ENCODE results near the gene MIER1. TPM values are rescaled to one million over a fixed set of nuclear protein-coding genes. Genes with fewer than 3 reads are reported as not detected.
"Not testable (repeated sequence)": the region's sequence is repeated elsewhere in the genome, so short reads cannot be mapped to it uniquely, and the experiment has no call there.

MIER1 gene
- total RNA-seq, 4 donors from 2014 or later, result 39.4 to 56.5 (median 49.2) TPM

DNA sequence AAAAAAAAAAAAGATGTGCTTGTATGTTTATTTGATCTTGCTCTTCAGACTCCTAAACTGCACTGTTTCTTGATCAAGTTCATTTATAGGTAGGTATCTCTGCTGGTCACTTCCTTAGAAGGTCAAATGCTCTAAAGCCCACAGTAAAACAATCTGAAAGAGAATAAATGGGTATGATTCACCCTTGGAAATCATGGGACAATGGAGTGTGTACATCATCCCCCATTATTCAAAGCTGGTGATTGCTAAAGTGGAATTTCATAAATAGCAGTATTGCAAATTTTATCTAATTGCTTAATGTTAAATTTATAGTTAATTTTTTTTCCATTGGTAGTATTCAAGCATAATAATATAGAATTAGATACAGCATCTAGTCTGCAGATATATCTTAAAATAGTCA lies 53.4 kb downstream of the MIER1 start:
- TF ChIP-seq, protein P1, sequence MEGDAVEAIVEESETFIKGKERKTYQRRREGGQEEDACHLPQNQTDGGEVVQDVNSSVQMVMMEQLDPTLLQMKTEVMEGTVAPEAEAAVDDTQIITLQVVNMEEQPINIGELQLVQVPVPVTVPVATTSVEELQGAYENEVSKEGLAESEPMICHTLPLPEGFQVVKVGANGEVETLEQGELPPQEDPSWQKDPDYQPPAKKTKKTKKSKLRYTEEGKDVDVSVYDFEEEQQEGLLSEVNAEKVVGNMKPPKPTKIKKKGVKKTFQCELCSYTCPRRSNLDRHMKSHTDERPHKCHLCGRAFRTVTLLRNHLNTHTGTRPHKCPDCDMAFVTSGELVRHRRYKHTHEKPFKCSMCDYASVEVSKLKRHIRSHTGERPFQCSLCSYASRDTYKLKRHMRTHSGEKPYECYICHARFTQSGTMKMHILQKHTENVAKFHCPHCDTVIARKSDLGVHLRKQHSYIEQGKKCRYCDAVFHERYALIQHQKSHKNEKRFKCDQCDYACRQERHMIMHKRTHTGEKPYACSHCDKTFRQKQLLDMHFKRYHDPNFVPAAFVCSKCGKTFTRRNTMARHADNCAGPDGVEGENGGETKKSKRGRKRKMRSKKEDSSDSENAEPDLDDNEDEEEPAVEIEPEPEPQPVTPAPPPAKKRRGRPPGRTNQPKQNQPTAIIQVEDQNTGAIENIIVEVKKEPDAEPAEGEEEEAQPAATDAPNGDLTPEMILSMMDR (IDR thresholded peaks at IDR 0.05), result no peak
- TF ChIP-seq POLR2A (IDR thresholded peaks at IDR 0.05; ENCODE audit: low read depth) (no peak), POLR2AphosphoS5 (IDR thresholded peaks at IDR 0.05) (no peak), EP300 (IDR thresholded peaks at IDR 0.05) (no peak)
- Histone ChIP-seq H3K9me3 (no peaks in the 10 kb centered on the region), H3K27ac (replicated peaks in 1 of 4) (no peak overlapping the region), H3K36me3 (peaks cover 30 to 78% (median 52%) of the 10 kb centered on the region in 4 donors), H3K4me3 (no peak overlapping the region), H3K4me1 (peaks cover 8 to 18% (median 14%) of the 10 kb centered on the region in 4 donors), H3K27me3 (no peaks in the 10 kb centered on the region)
- intact Hi-C loops (cut with DNase I), result no loop called here
- no peak for DNase-seq (ENCODE audit: extremely low spot score)

DNA sequence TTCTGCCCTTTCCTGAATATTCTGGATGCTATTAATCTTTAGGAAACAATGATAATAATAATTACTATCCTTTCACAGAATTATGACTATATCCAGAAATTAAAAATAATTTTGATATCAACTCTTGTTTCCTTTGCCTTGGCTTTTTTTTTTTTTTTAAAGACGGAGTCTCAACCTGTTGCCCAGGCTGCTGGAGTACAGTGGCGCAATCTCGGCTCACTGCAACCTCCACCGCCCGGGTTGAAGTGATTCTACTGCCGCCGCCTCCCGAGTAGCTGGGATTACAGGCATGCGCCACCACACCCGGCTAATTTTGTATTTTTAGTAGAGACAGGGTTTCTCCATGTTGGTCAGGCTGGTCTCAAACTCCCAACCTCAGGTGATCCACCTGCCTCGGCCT lies 54.8 kb downstream of the MIER1 start:
- not testable (repeated sequence) for H3K27ac ChIP-seq (replicated peaks in 1 of 4); H3K9me3 ChIP-seq; DNase-seq (ENCODE audit: extremely low spot score); H3K4me3 ChIP-seq; H3K27me3 ChIP-seq
- Histone ChIP-seq H3K36me3 (peaks cover 35 to 83% (median 64%) of the 10 kb centered on the region in 4 donors), H3K4me1 (peaks cover 8 to 18% (median 14%) of the 10 kb centered on the region in 4 donors)
- 97% methylated on average over 11 of the region's 11 CpGs for WGBS
- intact Hi-C loops (cut with DNase I), result loop anchor here (10.0 kb wide), 1 partner anchor 45 kb away; no protein-coding TSS in a partner anchor

DNA sequence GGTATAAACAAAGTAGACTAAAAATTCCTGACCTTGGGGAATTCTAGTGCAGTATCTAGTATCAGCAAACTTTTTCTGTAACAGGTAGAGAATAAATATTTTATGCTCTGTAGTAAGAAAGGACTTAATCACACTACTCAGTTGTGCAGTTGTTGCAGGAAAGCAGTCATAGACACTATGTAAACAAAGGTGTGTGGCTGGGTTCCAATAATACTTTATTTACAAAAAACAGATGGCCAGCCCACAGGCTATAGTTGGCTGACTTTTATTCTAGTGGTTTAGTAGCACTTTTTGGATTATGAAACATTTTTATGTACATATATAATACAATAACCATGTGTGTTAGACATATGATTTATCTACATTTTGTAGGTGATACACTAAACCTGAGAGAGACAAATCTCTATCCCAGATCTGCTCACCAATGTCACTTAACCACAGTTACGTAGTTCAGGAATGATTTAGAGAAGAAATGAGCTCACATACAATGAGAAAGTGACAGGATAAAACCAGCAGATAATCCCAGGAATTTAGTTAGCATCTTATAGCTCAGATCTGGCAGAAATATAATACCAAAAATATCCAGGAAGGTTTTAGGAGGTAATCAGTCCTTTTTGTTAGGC lies 56.1 kb downstream of the MIER1 start:
- intact Hi-C loops (cut with DNase I), result loop anchor here (10.0 kb wide), 1 partner anchor 46 kb away; no protein-coding TSS in a partner anchor
- no peaks in the 10 kb centered on the region for H3K9me3 ChIP-seq
- 43% methylated on average over 1 of the region's 1 CpG for WGBS
- DNase-seq (ENCODE audit: extremely low spot score), result no peak
- TF ChIP-seq, protein P1 (IDR thresholded peaks at IDR 0.05), result no peak
- TF ChIP-seq EP300 (IDR thresholded peaks at IDR 0.05), result no peak
- no peak for TF ChIP-seq POLR2A (IDR thresholded peaks at IDR 0.05; ENCODE audit: low read depth)
- no peak for TF ChIP-seq POLR2AphosphoS5 (IDR thresholded peaks at IDR 0.05)
- H3K4me3 ChIP-seq, result peak overlapping the region; percentile 30 to 48 (median 42)
- H3K36me3 ChIP-seq, result peaks cover 35 to 82% (median 58%) of the 10 kb centered on the region in 4 donors
- H3K27me3 ChIP-seq, result no peaks in the 10 kb centered on the region
- peaks cover 8 to 18% (median 14%) of the 10 kb centered on the region in 4 donors for H3K4me1 ChIP-seq
- H3K27ac ChIP-seq (replicated peaks in 1 of 4), result peak overlapping the region; percentile 5 to 69 (median 60)

DNA sequence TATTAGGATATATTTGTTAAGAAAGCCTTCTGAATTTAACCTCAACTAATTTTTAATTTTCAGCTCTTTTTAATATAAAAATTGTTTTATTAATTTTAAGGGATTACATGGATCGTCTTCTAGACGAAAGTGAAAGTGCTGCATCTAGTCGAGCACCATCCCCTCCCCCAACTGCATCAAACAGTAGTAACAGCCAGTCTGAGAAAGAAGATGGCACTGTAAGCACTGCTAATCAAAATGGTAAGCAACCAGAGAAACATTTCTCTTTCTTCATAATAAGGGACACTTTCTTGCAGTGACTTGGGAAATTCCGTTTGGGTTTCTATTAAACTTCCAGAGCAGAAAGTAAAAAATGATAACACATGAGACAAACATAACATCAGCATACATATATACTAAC lies 56.9 kb downstream of the MIER1 start:
- peaks cover 8 to 18% (median 14%) of the 10 kb centered on the region in 4 donors for H3K4me1 ChIP-seq
- H3K36me3 ChIP-seq, result peaks cover 35 to 84% (median 63%) of the 10 kb centered on the region in 4 donors
- no peaks in the 10 kb centered on the region for H3K27me3 ChIP-seq
- intact Hi-C loops (cut with DNase I), result loop anchor here (10.0 kb wide), 1 partner anchor 47 kb away; no protein-coding TSS in a partner anchor
- DNase-seq (ENCODE audit: extremely low spot score), result no peak
- TF ChIP-seq, protein P1 (IDR thresholded peaks at IDR 0.05), result no peak
- peak in 1 of 2 donors; percentile 17 for TF ChIP-seq POLR2AphosphoS5 (IDR thresholded peaks at IDR 0.05)
- TF ChIP-seq EP300 (IDR thresholded peaks at IDR 0.05), result no peak
- no peak for TF ChIP-seq POLR2A (IDR thresholded peaks at IDR 0.05; ENCODE audit: low read depth)
- H3K4me3 ChIP-seq, result peak overlapping the region; percentile 30 to 48 (median 42)
- H3K9me3 ChIP-seq, result no peaks in the 10 kb centered on the region
- peak overlapping the region; percentile 5 to 69 (median 60) for H3K27ac ChIP-seq (replicated peaks in 1 of 4)
- WGBS, result 19% methylated on average over 4 of the region's 4 CpGs

DNA sequence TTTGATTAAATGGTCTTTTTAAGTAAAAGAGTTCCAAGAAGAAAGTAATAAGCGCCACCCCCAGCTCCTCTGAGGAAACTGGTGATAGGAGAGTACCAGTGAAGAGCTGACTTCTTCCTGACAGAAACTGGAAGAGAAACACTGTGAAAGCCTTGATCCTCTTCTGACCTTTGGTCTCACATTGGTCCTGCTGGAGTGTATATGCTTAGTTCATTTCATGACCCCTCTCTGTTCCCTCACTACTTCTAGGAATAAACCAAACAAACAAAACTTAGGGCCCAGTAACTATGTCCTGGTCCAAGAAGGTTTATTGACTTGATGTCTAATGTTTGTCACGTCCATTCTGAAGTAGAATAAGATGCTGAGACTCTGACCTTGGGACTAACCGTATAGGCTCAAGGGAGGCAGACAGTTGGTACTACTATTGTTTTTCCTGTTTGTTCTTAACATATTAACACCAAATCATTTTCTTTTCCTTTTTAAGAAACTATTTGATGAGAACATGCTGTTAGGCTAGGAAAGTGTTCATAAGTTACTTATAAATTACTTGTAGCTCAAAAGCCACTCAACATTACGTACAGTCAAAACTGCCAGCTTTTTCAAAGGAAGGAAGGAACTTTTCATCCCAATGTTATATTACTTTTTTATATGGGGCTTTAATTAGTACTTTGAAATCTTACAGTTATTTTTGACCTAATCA lies 57.9 kb downstream of the MIER1 start:
- 93% methylated on average over 4 of the region's 4 CpGs for WGBS
- Histone ChIP-seq H3K4me1 (peaks cover 8 to 18% (median 14%) of the 10 kb centered on the region in 4 donors), H3K4me3 (no peak overlapping the region), H3K36me3 (peaks cover 30 to 84% (median 57%) of the 10 kb centered on the region in 4 donors), H3K9me3 (no peaks in the 10 kb centered on the region), H3K27me3 (no peaks in the 10 kb centered on the region), H3K27ac (replicated peaks in 1 of 4) (no peak overlapping the region)
- intact Hi-C loops (cut with DNase I), result loop anchor here (10.0 kb wide), 1 partner anchor 48 kb away; no protein-coding TSS in a partner anchor
- no peak for DNase-seq (ENCODE audit: extremely low spot score)
- TF ChIP-seq EP300 (IDR thresholded peaks at IDR 0.05) (no peak), POLR2AphosphoS5 (IDR thresholded peaks at IDR 0.05) (no peak), POLR2A (IDR thresholded peaks at IDR 0.05; ENCODE audit: low read depth) (no peak)
- TF ChIP-seq, protein P1 (IDR thresholded peaks at IDR 0.05), result no peak
